Activated CD8-positive, alpha-beta memory T cell treated with anti-CD3 and anti-CD28 coated beads, Interleukin-2, amount 50 U/mL, for 48 hours (primary cell): Measurements from ENCODE around the gene ABHD2.

Experiments
- DNase-seq: peaks from one replicate; pipeline ENCODE4 v3.0.0-alpha.2; 2020

ABHD2 gene

DNA sequence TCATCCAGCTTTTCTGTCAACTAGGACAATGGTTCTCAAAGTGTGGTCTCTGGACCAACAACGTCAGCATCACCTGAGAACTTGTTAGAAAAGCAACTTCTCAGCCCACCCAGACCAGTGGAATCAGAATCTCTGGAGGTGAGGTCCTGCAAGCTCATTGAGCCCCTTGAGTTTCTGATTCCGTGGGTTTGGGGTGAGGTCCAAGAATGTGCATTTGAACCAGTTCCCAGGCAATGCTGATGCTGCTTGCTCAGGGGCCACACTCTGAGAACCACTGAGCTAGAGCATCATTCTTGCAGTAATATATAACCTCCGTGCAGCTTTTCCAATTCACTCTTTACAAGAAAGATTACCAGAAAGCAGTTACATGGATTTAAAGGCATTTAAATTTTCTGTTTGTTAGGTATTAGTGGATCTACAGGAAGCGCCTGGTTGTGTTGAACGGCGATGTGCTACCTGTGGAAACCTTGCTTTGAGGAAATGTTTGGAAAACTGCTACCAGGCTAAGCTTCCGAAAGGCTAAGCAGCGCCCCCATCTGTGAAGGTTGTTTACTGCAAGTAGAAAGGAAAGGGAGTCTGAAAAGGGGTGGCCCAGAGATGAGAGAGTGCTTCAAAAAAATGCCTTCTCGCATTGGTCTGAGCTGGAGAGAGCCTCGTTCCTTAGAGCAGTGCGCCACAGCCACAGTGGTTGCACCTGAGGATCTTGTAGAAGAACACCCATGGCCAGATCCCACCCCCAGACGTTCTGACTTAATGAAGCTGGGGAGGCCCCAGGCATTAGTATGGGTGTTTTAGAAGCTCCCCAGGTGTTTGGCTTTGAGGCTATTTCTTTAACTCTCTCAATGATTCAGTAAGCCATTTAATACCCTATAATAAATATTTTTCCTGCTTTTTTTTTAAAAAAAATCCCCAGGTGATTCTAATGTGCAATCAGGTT lies 83.1 kb downstream of the ABHD2 start:
- peak; percentile 61 for DNase-seq

DNA sequence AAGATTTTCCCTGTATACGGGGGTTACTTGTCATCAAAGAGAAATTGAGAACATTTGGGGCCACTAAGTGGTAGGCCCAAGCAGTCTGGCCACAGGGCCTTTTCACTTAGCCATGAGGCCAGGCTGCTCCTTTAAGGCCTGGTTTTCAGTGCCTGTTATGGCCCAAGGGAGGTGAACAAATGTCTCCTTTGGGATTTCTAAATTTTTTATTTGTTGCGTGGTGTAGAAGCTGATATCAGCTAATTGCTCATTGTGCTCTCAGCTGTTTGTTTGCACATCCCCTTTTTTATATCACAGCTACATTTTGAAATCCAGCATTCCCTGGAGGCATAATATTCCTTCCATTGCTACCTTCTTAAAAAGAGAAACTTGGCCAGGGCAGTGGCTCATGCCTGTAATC lies 84.7 kb downstream of the ABHD2 start:
- no peak for DNase-seq

GRCh38 chr15:89174476-89174875 lies 86.2 kb downstream of the ABHD2 start:
- DNase-seq: no peak

DNA sequence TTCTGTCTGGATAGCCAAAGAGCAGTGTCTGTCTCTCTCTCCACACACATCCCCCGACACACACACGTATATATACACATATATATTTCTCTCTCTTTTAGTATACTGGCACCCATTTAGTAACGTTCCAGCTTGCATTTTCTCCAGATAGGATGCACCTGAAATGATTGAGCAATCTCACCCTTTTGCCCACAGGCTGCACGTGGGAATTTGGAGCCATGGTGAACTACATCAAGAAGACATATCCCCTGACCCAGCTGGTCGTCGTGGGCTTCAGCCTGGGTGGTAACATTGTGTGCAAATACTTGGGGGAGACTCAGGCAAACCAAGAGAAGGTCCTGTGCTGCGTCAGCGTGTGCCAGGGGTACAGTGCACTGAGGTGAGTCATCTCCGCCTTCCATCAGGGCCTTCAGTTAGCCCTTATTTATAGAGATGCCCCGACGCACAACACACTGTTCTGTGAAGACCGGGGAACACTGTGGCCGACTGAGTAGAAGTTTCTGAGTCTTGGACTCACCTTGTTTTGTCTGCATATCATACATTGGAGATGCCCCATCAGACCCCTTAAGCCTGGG lies 87.4 kb downstream of the ABHD2 start:
- DNase-seq: peak; percentile 40

GRCh38 chr15:89177116-89177515 lies 88.9 kb downstream of the ABHD2 start:
- DNase-seq: peak; percentile 25

DNA sequence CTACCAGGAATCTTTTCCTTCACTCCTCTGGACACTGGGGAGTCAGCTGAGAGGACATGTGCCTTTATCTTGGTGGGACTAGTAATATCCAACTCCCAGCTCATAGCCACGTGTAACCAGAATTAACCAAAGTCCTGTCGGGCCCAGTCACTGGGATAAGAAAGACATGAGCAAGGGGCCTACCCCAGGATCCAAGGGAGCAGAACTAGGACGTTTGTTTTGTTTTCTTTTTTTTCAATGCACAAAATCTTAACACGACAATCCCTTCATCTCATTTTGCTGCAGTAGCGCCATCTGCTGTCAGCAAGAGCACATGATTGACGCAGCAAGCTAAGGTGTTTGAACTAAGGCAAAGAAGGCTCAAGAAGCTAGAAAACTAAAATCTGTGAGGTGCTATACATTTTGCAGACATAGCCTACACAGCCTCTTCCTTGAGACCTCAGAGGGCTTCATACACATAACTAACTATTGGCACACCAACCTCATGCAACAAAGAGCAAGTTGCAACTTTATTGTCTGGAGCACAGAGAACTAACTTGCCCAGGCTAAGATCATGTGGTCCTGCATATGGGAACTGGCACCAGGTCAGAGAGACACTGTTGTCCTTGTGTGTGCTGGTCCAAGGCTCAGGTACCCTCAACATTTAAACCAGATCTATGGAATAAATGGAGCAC lies 89.5 kb downstream of the ABHD2 start:
- DNase-seq: peak; percentile 69

GRCh38 chr15:89178307-89178977 lies 90.2 kb downstream of the ABHD2 start:
- DNase-seq: peak; percentile 48

GRCh38 chr15:89179966-89180875 lies 92.0 kb downstream of the ABHD2 start:
- DNase-seq: no peak

DNA sequence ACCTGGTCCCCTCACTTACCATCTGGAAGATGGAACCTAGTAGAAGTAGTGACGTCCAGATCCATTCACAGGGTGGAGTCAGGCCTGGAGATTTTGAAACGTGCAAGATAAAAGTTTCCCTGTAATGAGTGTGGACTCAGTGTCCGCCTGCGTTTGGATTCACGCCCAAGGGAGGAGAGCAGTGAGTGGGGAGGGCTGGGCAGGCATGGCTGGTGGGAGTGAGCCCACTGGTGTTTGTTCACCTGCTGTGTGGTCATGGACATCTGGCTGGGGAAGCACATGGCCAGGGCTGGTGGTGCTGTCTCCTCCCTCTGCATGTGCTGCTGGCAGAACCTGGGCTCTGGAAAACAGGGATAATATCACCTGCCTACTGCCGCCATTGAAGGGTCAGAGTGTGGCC lies 96.1 kb downstream of the ABHD2 start:
- peak; percentile 33 for DNase-seq

GRCh38 chr15:89184886-89185526 lies 96.8 kb downstream of the ABHD2 start:
- DNase-seq: no peak

GRCh38 chr15:89186803-89187202 lies 98.5 kb downstream of the ABHD2 start:
- DNase-seq: no peak

- DNase-seq: no peak
These were observed 99.2 kb downstream of the ABHD2 start for GRCh38 chr15:89187301-89187985.

GRCh38 chr15:89187986-89188514 lies 99.8 kb downstream of the ABHD2 start:
- DNase-seq: no peak

DNA sequence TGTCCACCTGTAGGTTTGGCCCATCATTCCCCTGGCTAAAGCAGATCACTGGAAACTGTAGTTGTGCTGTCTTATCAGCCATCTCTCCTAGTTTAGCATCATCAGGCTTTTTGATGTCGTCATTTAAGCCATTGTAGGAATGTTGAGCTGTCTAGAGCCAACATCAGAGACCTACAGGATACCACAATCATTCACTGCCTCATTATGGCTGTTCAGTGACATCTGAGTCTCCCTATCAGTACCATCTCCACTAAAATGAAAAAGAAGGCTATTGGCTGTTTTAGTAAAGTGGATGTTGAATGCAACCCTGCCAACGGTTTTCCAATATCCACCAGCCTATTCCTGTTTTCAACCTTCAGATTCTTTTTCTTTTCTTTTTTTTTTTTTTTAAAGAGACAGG lies 103.9 kb downstream of the ABHD2 start:
- no peak for DNase-seq

- DNase-seq: no peak
These were observed 104.5 kb downstream of the ABHD2 start for GRCh38 chr15:89192766-89193165.

DNA sequence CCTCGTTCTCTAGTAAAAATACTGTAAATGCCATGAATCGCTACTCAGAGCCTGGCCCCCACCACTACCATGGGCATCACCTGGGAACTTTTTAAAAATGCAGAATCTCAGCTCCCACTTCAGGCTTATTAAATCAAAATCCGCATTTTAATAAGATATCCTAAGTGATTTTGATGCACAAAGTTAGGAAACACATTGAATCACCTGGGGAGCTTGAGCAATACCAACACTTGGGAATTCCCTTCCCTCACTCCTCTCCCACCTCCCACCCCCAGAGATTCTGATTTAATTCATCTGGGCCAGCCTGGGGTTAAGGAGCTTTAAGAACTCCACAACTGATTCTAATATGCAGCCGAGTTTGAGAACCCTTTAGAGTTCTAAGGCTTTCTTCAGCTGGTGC lies 106.4 kb downstream of the ABHD2 start:
- DNase-seq: no peak

- DNase-seq: no peak
These were observed 107.6 kb downstream of the ABHD2 start for GRCh38 chr15:89195836-89196235.

DNA sequence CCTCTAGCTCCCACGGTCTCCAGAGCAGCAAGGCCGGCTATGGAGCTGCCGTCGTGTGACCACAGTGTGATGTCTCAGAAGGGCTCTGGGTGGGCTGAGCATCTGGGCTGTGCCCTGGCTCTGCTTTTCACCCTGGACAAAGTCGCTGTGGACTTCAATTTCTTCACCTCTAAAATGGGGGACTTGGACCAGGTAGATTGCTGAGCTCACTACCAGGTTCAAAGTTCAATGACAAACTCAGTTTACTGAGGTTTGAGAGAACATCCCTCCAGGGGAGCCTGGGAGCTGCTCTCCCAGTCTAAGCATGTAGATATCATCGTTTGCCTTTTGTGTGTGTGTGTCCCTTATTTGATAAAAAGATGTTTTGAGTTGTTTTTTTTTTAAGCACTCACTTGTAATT lies 108.0 kb downstream of the ABHD2 start:
- DNase-seq: no peak

GRCh38 chr15:89196994-89197393 lies 108.7 kb downstream of the ABHD2 start:
- peak; percentile 86 for DNase-seq

GRCh38 chr15:89197503-89197971 lies 109.3 kb downstream of the ABHD2 start:
- DNase-seq: peak; percentile 60

DNA sequence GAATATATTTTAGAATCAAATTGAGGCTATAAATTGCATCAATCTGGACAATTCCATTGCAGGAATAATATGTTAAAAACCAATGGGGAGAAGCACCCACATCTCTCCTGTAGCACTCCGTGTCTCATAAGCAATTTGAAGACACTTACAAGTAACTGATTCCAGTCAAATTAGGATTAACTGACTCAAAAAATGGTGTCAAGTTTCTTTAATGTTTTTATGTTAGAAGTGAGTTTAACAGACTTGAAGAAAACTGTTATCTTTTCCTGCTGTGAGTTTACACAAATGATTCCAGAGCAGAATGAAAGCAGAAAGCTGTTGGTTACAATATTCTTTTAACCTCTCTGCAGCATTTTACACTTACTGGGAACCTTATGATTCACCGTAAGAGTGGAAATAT lies 109.9 kb downstream of the ABHD2 start:
- no peak for DNase-seq
